ENCODE measurements around the gene ADPRHL1. TPM values are rescaled to one million over a fixed set of nuclear protein-coding genes. Genes with fewer than 3 reads are reported as not detected.

Gene ADPRHL1
- total and polyA plus RNA-seq, 7 donors, result 1.2 to 7.8 (median 4.2) TPM

- Histone ChIP-seq H3K4me1 (peaks cover 0 to 14% (median 9%) of the 10 kb centered on the region in 4 donors), H3K27me3 (peaks cover 0 to 20% (median 0%) of the 10 kb centered on the region in 3 donors), H3K4me3 (no peak overlapping the region), H3K36me3 (no peaks in the 10 kb centered on the region), H3K9me3 (no peaks in the 10 kb centered on the region), H3K27ac (no peak overlapping the region)
- 83 to 84% methylated on average over 33 of the region's 33 CpGs for WGBS, 2 donors
- TF ChIP-seq EP300 (IDR thresholded peaks at IDR 0.05) (no peak), POLR2A (IDR thresholded peaks at IDR 0.05) (no peak), POLR2AphosphoS5 (IDR thresholded peaks at IDR 0.05) (no peak)
- TF ChIP-seq, protein P1, sequence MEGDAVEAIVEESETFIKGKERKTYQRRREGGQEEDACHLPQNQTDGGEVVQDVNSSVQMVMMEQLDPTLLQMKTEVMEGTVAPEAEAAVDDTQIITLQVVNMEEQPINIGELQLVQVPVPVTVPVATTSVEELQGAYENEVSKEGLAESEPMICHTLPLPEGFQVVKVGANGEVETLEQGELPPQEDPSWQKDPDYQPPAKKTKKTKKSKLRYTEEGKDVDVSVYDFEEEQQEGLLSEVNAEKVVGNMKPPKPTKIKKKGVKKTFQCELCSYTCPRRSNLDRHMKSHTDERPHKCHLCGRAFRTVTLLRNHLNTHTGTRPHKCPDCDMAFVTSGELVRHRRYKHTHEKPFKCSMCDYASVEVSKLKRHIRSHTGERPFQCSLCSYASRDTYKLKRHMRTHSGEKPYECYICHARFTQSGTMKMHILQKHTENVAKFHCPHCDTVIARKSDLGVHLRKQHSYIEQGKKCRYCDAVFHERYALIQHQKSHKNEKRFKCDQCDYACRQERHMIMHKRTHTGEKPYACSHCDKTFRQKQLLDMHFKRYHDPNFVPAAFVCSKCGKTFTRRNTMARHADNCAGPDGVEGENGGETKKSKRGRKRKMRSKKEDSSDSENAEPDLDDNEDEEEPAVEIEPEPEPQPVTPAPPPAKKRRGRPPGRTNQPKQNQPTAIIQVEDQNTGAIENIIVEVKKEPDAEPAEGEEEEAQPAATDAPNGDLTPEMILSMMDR (IDR thresholded peaks at IDR 0.05), result no peak
- peak; percentile 52 for DNase-seq
- intact Hi-C loops (cut with DNase I), result no loop called here
These were observed 50.6 kb downstream of the ADPRHL1 start for GRCh38 chr13:113402471-113403254.

DNA sequence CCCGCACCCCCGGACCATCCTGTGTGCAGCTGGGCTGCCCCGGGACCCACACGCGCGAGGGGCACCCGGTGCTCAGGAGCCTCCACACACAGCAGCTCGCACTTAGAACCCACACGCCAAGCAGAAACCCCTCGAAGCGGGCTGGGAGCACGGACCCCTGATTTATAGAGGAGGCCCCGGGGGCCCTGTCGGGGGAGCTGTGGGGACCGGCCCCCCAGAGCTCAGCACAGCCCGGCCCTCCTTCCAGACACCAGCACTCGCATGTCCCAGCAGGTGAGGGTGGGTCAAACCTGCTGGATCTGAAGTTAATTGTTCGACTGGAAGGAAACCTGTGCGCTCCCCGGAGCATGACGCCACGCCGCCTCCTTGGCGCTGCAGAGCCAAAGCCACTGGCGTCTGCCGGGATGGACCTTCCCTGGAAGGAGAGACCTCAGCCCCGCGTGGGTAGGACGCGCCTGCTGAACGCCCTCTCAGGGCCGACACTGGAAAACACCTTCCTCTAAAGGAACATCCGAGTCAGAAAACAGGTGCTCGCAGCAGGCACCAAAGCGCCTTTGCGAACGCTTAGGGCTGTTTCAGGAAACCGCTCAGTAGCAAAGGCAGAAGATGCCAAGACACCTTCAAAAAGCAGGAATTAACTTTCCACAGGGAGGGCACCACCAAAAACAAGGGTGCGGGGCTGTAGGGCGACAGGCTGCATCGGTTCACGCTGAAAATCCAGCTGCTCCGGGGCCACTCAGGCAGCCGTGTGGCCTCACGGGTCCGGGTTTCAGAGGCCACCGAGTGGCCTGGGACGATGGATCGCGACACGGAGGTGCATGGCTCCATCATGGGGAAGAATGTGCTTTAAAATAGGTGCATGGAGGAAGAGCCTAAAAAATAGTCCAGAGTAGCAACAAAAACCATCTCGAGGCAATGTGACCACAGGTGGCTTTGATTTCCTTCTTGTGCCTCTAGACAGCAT lies 51.6 kb downstream of the ADPRHL1 start:
- intact Hi-C loops (cut with DNase I), result no loop called here
- Histone ChIP-seq H3K4me3 (no peak overlapping the region), H3K4me1 (peaks cover 0 to 14% (median 9%) of the 10 kb centered on the region in 4 donors), H3K27ac (peak overlapping the region in 2 of 4 donors; percentile 39 to 76), H3K9me3 (no peaks in the 10 kb centered on the region), H3K27me3 (peaks cover 0 to 17% (median 0%) of the 10 kb centered on the region in 3 donors), H3K36me3 (no peaks in the 10 kb centered on the region)
- 88% methylated on average over 52 of the region's 52 CpGs for WGBS, 2 donors
- TF ChIP-seq, protein P1 (IDR thresholded peaks at IDR 0.05), result no peak
- no peak for TF ChIP-seq POLR2AphosphoS5 (IDR thresholded peaks at IDR 0.05)
- TF ChIP-seq EP300 (IDR thresholded peaks at IDR 0.05), result no peak
- TF ChIP-seq POLR2A (IDR thresholded peaks at IDR 0.05), result no peak
- peak; percentile 52 for DNase-seq

- H3K4me3 ChIP-seq, result no peak overlapping the region
- peak overlapping the region in 2 of 4 donors; percentile 39 to 76 for H3K27ac ChIP-seq
- 74 to 85% methylated on average over 25 of the region's 25 CpGs for WGBS, 2 donors
- no peaks in the 10 kb centered on the region for H3K9me3 ChIP-seq
- DNase-seq, result peak; percentile 20
- peaks cover 0 to 14% (median 9%) of the 10 kb centered on the region in 4 donors for H3K4me1 ChIP-seq
- TF ChIP-seq, protein P1 (IDR thresholded peaks at IDR 0.05), result no peak
- no peak for TF ChIP-seq EP300 (IDR thresholded peaks at IDR 0.05)
- TF ChIP-seq POLR2AphosphoS5 (IDR thresholded peaks at IDR 0.05), result no peak
- no peak for TF ChIP-seq POLR2A (IDR thresholded peaks at IDR 0.05)
- peaks cover 0 to 17% (median 0%) of the 10 kb centered on the region in 3 donors for H3K27me3 ChIP-seq
- no peaks in the 10 kb centered on the region for H3K36me3 ChIP-seq
- intact Hi-C loops (cut with DNase I), result no loop called here
These were observed 52.5 kb downstream of the ADPRHL1 start for GRCh38 chr13:113400621-113401451.

- Histone ChIP-seq H3K36me3 (no peaks in the 10 kb centered on the region), H3K27me3 (peaks cover 0 to 17% (median 0%) of the 10 kb centered on the region in 3 donors), H3K9me3 (no peaks in the 10 kb centered on the region), H3K4me1 (peaks cover 0 to 14% (median 9%) of the 10 kb centered on the region in 4 donors), H3K27ac (no peak overlapping the region), H3K4me3 (no peak overlapping the region)
- 93 to 94% methylated on average over 19 of the region's 19 CpGs for whole genome bisulfite sequencing, 2 donors
- peak; percentile 57 for DNase-seq
- intact Hi-C loops (cut with DNase I), result loop anchor here (10.0 kb wide), 1 partner anchor 365 kb away; no protein-coding TSS in a partner anchor
- no peak for TF ChIP-seq POLR2A (IDR thresholded peaks at IDR 0.05)
- no peak for TF ChIP-seq POLR2AphosphoS5 (IDR thresholded peaks at IDR 0.05)
- TF ChIP-seq, protein P1 (IDR thresholded peaks at IDR 0.05), result no peak
- no peak for TF ChIP-seq EP300 (IDR thresholded peaks at IDR 0.05)
These were observed 53.5 kb downstream of the ADPRHL1 start for GRCh38 chr13:113399755-113400149.

All from sigmoid colon (tissue), 7 donors.